NCI-H128 (cell line): ENCODE results near the gene PMM2.

ENCODE experiments used
- DNase-seq: peaks from one replicate; lab custom pipeline; 2025; ENCODE audit not compliant: unreplicated experiment; lab: John Stamatoyannopoulos, UW

PMM2 gene

GRCh38 chr16:8885674-8886592 is 88.3 kb downstream of the PMM2 start:
- DNase-seq, result no peak

- no peak for DNase-seq
Observed at GRCh38 chr16:8886593-8887430, 89.2 kb downstream of the PMM2 start.

- DNase-seq, result no peak
Observed at GRCh38 chr16:8887431-8887765, 89.8 kb downstream of the PMM2 start.

- no peak for DNase-seq
Observed at GRCh38 chr16:8887952-8888560, 90.4 kb downstream of the PMM2 start.

- DNase-seq, result no peak
Observed at GRCh38 chr16:8888951-8889892, 91.6 kb downstream of the PMM2 start.

GRCh38 chr16:8889893-8890548 is 92.4 kb downstream of the PMM2 start:
- DNase-seq, result no peak

GRCh38 chr16:8890549-8890921 is 92.9 kb downstream of the PMM2 start:
- no peak for DNase-seq

- no peak for DNase-seq
Observed at GRCh38 chr16:8892101-8892575, 94.5 kb downstream of the PMM2 start.

- no peak for DNase-seq
Observed at GRCh38 chr16:8893426-8893825, 95.8 kb downstream of the PMM2 start.

- no peak for DNase-seq
Observed at GRCh38 chr16:8893976-8894690, 96.5 kb downstream of the PMM2 start.

- no peak for DNase-seq
Observed at GRCh38 chr16:8894736-8895334, 97.2 kb downstream of the PMM2 start.

GRCh38 chr16:8898660-8899318 is 101.2 kb downstream of the PMM2 start:
- no peak for DNase-seq
